Measurements from ENCODE around the gene DAW1. TPM values are rescaled to one million over a fixed set of nuclear protein-coding genes. Genes with fewer than 3 reads are reported as not detected.
A peak's percentile ranks its signal among the peaks of the same experiment; 100 is the strongest.

DAW1 gene
- total RNA-seq, 1 experiment from 2014 or later = 0.26 TPM

DNA sequence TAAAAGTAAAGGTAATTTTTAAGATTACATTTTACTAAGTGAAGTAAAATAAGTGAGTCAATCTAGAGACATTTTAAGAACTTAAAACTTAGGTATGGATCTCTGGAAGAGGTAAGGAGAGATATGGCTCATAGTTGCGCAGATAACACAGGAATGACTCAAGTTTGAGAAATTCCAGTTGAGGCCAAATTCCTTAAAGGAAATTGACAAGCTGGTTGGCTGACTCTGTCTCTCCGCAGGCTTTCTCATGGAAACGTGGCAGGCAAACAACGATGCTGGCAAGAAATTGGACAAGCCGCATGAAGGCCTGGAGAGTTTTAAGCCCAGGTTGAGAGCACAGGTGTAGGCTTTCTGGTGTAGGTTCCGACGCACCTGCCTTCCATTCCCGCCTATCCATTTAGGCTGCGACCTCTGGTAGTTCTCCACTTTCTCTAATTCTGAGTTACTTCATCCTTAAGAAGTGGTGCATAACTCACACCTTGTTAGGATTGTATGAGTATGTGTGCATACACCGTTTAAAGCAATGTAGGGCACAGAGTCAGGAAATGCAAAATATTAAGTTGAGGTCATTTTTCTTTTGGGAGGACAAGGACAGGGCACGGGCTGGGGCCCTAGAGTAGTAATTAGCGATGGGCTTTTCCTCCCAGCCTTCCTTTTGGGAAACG is 589 bp upstream of the DAW1 start:
- in situ Hi-C loops (cut with HindIII; ENCODE audit: low pct_unique_long_range_greater_than_20kb, low sequenced_read_pairs) (no loop called here), intact Hi-C loops (cut with micrococcal nuclease; ENCODE audit: unreplicated experiment) (no loop called here)
- H3K27me3 ChIP-seq (ENCODE audit: control insufficient read depth, insufficient read depth, low read length) = no peaks in the 10 kb centered on the region
- no peak for TF ChIP-seq TCF7L2 (IDR thresholded peaks at IDR 0.05; ENCODE audit: low read depth, low read length)
- ATAC-seq (peak; percentile 78), DNase-seq (ENCODE audit: low read depth, low spot score) (no peak)
- no TSS peak for BruUV-seq (replicated peaks)
- H3K36me3 ChIP-seq (ENCODE audit: control insufficient read depth, insufficient read depth, low read length) = no peaks in the 10 kb centered on the region
- H3K4me1 ChIP-seq (ENCODE audit: control insufficient read depth, insufficient read depth, low read length) = no peaks in the 10 kb centered on the region
- CTCF ChIA-PET = interaction anchor here (0.9 kb wide), 1 partner anchor 21 kb away, joined by 3 read pairs; no protein-coding TSS in a partner anchor
- H3K9me3 ChIP-seq (ENCODE audit: control insufficient read depth, insufficient read depth, low read depth, low read length) = no peaks in the 10 kb centered on the region
- H3K4me3 ChIP-seq (ENCODE audit: low read depth in 2 of 2, low read length in 2 of 2) = peak overlapping the region; percentile 35 to 56
- no peak overlapping the region for H3K27ac ChIP-seq (ENCODE audit: low read length)
- POLR2A ChIA-PET = no interaction called here

DNA sequence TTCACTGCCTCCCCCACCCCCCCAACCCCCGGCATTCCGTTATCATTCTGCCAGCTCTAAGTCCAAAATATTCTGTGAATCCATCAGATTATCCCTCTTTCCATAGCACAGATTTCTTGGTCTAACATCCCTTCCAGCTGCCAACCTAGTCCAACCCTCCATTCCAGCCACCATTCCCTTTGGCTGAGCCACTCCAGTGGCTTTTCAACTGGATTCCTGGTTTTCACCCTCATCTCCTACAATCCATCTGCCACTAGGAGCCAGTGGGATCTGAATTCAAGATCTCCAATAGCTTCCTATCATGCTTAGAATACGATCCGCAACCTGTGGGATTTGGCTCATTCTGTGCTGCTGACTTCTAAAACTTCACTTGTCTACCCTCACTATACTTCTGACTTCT is 1.2 kb downstream of the DAW1 start:
- no peak for DNase-seq (ENCODE audit: low read depth, low spot score)
- in situ Hi-C loops (cut with HindIII; ENCODE audit: low pct_unique_long_range_greater_than_20kb, low sequenced_read_pairs) = no loop called here
- POLR2A ChIA-PET = no interaction called here
- Histone ChIP-seq H3K27ac (ENCODE audit: low read length) (no peak overlapping the region), H3K27me3 (ENCODE audit: control insufficient read depth, insufficient read depth, low read length) (no peaks in the 10 kb centered on the region), H3K4me1 (ENCODE audit: control insufficient read depth, insufficient read depth, low read length) (no peaks in the 10 kb centered on the region), H3K36me3 (ENCODE audit: control insufficient read depth, insufficient read depth, low read length) (no peaks in the 10 kb centered on the region), H3K9me3 (ENCODE audit: control insufficient read depth, insufficient read depth, low read depth, low read length) (no peaks in the 10 kb centered on the region), H3K4me3 (ENCODE audit: low read depth in 2 of 2, low read length in 2 of 2) (no peak overlapping the region)
- CTCF ChIA-PET = no interaction called here
- intact Hi-C loops (cut with micrococcal nuclease; ENCODE audit: unreplicated experiment) = no loop called here
- ATAC-seq = no peak
- BruUV-seq (replicated peaks) = no TSS peak
- TF ChIP-seq POLR2AphosphoS5 (IDR thresholded peaks at IDR 0.05; ENCODE audit: low read depth, low read length) (no peak), TCF7L2 (IDR thresholded peaks at IDR 0.05; ENCODE audit: low read depth, low read length) (no peak), SIN3A (IDR thresholded peaks at IDR 0.05; ENCODE audit: borderline replicate concordance, insufficient read depth, low read depth, low read length) (no peak)
- TF ChIP-seq, protein P1, sequence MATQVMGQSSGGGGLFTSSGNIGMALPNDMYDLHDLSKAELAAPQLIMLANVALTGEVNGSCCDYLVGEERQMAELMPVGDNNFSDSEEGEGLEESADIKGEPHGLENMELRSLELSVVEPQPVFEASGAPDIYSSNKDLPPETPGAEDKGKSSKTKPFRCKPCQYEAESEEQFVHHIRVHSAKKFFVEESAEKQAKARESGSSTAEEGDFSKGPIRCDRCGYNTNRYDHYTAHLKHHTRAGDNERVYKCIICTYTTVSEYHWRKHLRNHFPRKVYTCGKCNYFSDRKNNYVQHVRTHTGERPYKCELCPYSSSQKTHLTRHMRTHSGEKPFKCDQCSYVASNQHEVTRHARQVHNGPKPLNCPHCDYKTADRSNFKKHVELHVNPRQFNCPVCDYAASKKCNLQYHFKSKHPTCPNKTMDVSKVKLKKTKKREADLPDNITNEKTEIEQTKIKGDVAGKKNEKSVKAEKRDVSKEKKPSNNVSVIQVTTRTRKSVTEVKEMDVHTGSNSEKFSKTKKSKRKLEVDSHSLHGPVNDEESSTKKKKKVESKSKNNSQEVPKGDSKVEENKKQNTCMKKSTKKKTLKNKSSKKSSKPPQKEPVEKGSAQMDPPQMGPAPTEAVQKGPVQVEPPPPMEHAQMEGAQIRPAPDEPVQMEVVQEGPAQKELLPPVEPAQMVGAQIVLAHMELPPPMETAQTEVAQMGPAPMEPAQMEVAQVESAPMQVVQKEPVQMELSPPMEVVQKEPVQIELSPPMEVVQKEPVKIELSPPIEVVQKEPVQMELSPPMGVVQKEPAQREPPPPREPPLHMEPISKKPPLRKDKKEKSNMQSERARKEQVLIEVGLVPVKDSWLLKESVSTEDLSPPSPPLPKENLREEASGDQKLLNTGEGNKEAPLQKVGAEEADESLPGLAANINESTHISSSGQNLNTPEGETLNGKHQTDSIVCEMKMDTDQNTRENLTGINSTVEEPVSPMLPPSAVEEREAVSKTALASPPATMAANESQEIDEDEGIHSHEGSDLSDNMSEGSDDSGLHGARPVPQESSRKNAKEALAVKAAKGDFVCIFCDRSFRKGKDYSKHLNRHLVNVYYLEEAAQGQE (IDR thresholded peaks at IDR 0.05; ENCODE audit: insufficient read depth in 1 of 2, low read depth in 2 of 2, low read length in 1 of 2) = no peak
- TF ChIP-seq, protein P2, sequence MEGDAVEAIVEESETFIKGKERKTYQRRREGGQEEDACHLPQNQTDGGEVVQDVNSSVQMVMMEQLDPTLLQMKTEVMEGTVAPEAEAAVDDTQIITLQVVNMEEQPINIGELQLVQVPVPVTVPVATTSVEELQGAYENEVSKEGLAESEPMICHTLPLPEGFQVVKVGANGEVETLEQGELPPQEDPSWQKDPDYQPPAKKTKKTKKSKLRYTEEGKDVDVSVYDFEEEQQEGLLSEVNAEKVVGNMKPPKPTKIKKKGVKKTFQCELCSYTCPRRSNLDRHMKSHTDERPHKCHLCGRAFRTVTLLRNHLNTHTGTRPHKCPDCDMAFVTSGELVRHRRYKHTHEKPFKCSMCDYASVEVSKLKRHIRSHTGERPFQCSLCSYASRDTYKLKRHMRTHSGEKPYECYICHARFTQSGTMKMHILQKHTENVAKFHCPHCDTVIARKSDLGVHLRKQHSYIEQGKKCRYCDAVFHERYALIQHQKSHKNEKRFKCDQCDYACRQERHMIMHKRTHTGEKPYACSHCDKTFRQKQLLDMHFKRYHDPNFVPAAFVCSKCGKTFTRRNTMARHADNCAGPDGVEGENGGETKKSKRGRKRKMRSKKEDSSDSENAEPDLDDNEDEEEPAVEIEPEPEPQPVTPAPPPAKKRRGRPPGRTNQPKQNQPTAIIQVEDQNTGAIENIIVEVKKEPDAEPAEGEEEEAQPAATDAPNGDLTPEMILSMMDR (IDR thresholded peaks at IDR 0.05) = no peak

DNA sequence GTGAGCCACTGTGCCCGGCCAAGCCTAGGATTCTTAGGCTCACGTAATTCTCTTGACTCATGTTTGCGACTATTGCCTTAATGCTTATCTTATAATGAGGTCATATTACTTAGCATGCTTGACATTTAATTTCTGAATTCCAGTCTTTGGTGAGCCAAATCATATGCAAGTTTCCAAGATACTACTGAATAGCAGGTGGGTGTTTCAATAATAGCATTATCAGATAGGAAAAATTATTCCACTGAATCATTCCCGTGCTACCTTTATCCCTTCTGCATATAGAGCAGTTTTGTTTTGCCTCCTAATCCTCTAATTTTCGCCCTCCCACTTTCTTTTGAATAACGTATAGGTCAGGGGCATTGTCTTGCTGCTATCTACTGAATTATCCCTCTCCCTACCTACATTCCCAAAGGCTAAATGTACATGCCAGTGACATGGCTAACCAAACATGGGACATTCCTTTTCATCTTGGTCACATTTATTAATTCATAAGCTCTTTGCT is 4.9 kb downstream of the DAW1 start:
- no peak overlapping the region for H3K4me3 ChIP-seq (ENCODE audit: low read depth in 2 of 2, low read length in 2 of 2)
- no TSS peak for BruUV-seq (replicated peaks)
- no peaks in the 10 kb centered on the region for H3K27me3 ChIP-seq (ENCODE audit: control insufficient read depth, insufficient read depth, low read length)
- no peak overlapping the region for H3K27ac ChIP-seq (ENCODE audit: low read length)
- no peaks in the 10 kb centered on the region for H3K4me1 ChIP-seq (ENCODE audit: control insufficient read depth, insufficient read depth, low read length)
- H3K9me3 ChIP-seq (ENCODE audit: control insufficient read depth, insufficient read depth, low read depth, low read length) = no peaks in the 10 kb centered on the region
- no peaks in the 10 kb centered on the region for H3K36me3 ChIP-seq (ENCODE audit: control insufficient read depth, insufficient read depth, low read length)
- DNase-seq (ENCODE audit: low read depth, low spot score) (no peak), ATAC-seq (no peak)
- intact Hi-C loops (cut with micrococcal nuclease; ENCODE audit: unreplicated experiment) (no loop called here), in situ Hi-C loops (cut with HindIII; ENCODE audit: low pct_unique_long_range_greater_than_20kb, low sequenced_read_pairs) (no loop called here)
- ChIA-PET CTCF (no interaction called here), POLR2A (no interaction called here)
- TF ChIP-seq, protein P2 (IDR thresholded peaks at IDR 0.05) = no peak
- no peak for TF ChIP-seq TCF7L2 (IDR thresholded peaks at IDR 0.05; ENCODE audit: low read depth, low read length)
- no peak for TF ChIP-seq POLR2AphosphoS5 (IDR thresholded peaks at IDR 0.05; ENCODE audit: low read depth, low read length)
- TF ChIP-seq, protein P1 (IDR thresholded peaks at IDR 0.05; ENCODE audit: insufficient read depth in 1 of 2, low read depth in 2 of 2, low read length in 1 of 2) = no peak
- no peak for TF ChIP-seq SIN3A (IDR thresholded peaks at IDR 0.05; ENCODE audit: borderline replicate concordance, insufficient read depth, low read depth, low read length)

Data from Panc1 (cell line).